Head of caudate nucleus (tissue), 42 donors: ENCODE measurements around the gene KLF16.
"Not testable (repeated sequence)": the region's sequence is repeated elsewhere in the genome, so short reads cannot be mapped to it uniquely, and the experiment has no call there.

Experiments
- DNase-seq, 42 donors: peaks; one replicate each; pipeline versions ENCODE4 v3.0.0 to v3.0.0-alpha.2; 2020 to 2021; ENCODE audit warnings: mixed read lengths in 7 of 42
- intact Hi-C: fragments of 100-400 bp; cut with DNase I; formaldehyde crosslinking; loops from one replicate; pipeline ENCODE4 v1.15.0; 2022

Gene KLF16

DNA sequence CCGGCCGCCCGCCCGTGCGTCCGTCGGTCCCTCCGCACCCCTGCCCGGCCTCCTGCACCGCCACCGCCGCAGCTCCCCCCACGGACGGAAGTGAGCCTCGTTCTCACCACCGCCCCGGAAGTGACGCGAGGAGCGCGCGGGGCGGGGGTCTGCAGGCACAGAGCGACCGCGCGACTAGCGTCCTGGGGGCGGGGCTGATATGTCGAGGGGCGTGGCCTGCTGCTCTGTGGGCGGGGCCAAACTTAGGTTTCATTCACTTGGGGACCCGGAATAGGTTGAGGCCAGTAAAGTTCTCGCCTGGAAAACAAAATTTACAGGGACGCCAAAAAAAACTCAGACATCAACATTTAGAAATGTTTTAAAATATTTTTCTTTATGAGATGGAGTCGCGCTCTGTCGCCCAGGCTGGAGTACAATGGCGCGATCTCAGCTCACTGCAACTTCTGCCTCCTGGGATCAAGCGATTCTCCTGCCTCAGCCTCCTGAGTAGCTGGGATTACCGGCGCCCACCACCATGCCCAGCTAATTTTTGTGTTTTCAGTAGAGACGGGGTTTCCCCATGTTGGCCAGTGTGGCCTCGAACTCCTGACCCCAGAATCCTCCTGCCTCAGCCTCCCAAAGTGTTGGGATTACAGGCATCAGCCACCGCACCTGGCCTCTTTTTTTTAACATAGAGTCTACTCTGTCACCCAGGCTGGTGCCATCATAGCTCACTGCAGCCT lies 22.2 kb upstream of the KLF16 start, which contains the start of gene ABHD17A:
Gene ABHD17A (minus strand): TSS at position 99 of the 722 bp plus-strand sequence. CDS start 3,930 bp downstream, outside the sequence.
- peak; percentile 88 to 98 (median 95) for DNase-seq
- intact Hi-C loops, result not testable (repeated sequence)

DNA sequence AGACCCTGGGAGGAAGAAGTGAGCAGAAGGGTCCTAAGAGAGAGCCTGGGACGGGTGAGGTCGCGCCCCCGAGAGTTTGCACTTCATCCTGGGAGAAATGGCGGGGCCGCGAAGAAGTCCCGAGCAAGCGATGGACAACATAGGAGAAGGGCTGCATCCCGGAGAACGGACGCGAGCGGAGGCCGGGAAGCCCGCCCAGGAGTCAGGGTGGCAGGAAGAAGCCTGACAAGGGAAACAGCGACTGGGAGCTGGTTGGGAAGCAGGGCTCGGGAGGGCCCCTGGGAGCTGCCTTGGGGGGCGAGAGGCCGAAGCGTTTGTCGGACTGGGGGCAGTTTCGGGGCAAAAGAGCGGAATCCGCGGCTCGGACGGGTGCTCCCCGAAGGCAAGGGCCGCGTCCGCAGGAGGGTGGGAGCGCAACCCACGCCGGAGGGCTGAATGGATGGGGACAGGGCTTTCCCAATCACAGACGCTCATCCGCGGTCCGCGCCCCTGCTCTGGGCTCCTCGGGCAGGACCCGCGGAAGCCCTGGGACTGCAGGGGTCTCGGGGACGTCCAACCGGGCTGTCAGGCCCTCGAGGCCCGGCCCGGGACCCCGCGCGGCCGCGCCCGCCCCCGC lies 21.4 kb upstream of the KLF16 start:
- intact Hi-C loops, result no loop called here

DNA sequence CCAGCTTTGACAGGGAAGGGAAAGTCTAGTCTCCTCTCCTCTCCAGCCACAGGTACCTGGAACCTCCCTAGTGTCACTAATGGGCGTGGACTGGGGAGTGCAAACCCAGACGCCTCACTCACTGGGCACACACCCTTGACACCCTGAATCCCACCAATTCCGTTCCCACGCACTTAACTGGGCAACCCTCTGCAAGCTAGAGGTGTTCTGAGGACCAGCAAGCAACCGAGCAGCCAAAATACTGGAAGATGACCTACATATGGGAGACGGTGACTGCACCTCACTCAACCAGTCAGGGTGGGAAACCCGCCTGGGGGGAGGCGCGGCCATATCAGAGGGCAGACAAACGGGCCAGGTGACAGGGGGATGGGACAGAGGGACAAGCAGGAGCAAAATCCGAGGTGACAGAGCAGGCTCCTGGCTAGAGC lies 20.9 kb upstream of the KLF16 start:
- intact Hi-C loops, result no loop called here

More for the DNA sequence above, 21.4 kb upstream of the KLF16 start:
- DNase-seq, result peak in 1 of 42 donors; percentile 34

DNA sequence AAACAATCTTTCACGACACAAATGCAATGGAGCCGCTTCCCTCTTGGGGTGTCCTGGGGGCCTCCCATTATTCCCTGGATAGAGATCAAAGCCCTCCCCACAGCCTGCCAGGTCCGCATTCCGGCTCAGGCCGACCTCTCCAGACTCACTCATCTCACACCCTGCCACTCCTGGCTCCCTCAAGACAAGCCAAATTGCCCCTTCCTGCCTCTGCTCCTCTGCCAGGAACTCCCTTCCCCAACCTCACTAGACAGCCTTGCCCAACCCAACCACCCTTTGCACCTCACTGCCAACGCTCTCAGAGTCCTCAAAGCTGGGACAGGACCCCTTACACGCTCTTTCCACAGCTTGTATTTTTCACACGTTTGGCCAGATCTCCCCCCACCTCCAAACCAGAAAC lies 20.4 kb upstream of the KLF16 start:
- intact Hi-C loops, result no loop called here
- DNase-seq, result no peak

More for the DNA sequence above, 20.9 kb upstream of the KLF16 start:
- no peak for DNase-seq

DNA sequence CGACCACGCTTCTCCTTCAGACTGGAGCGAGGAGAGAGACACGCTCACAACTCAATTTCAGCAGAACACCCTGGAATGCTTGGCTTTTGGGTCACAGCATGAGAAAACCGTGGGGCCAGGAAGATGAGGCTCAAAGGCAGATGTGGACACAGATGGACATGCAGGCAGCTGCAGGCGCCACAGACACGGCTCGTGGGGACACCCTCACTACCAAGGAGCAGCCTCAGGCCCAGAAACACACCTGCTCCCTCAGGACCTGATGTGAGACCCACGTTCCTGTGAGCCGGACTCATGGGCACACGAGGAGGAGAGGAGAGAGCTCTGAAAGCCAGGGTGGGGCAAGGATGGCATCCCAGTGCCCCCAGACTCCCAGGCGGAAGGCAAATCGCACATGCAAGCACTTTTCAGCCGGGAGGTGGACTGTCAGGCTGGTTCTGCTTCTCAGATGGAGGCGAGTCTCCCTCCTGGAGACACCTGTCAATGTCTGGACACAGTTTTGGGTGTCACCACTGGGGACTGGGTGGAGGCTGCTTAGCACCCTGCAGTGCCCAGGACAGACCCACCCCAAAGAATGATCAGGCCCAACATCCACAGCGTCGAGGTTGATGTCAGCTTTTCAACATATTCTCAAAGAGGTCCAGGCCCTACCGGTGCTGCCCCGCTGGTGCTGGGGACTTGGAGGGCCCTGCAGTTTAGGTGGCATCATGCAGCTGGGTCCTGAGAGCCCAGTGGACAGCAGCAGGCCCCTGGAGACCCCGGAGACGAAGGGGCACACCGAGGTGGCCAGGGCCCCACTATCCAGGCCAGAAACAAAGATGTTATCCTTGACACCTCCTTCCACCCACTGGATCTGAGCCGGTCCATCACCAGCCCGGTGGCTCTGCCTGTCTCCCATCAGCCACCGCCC lies 19.7 kb upstream of the KLF16 start:
- DNase-seq, result peak in 2 of 42 donors; percentile 31 to 41
- intact Hi-C loops, result no loop called here

DNA sequence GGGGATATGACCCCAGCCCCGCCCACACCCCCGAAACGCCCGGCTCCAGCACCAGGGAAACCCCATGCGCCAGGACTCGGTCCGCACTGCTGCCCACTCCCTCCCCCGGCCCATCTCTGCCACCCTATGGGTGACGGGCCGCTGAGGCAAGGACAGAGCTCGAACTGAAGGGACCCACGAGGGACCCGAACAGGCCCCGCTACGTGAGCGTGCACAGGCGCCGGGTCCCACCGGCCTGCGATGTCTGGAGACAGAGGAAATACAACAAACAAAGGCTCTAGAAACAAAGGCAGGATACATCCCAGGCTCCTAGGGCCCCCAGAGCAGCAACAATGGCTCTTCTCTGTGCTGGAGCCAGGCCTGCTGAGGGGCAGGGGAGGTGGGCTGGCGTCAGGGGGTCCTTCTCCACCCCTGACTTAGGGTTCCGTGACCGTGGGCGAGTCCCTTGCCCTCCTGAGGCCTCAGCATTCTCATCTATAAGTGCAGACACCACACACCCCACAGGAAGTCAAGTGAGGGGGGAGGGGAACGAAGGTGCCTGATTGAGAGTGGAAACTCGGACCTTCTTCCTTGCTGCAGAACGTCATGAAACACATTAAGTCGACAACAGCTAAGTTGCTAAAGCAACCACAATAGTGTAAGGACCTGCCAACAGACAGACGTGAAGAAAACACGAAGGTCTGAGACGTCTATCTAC lies 18.9 kb upstream of the KLF16 start:
- peak in 26 of 42 donors; percentile 31 to 76 (median 57) for DNase-seq
- intact Hi-C loops, result no loop called here

DNA sequence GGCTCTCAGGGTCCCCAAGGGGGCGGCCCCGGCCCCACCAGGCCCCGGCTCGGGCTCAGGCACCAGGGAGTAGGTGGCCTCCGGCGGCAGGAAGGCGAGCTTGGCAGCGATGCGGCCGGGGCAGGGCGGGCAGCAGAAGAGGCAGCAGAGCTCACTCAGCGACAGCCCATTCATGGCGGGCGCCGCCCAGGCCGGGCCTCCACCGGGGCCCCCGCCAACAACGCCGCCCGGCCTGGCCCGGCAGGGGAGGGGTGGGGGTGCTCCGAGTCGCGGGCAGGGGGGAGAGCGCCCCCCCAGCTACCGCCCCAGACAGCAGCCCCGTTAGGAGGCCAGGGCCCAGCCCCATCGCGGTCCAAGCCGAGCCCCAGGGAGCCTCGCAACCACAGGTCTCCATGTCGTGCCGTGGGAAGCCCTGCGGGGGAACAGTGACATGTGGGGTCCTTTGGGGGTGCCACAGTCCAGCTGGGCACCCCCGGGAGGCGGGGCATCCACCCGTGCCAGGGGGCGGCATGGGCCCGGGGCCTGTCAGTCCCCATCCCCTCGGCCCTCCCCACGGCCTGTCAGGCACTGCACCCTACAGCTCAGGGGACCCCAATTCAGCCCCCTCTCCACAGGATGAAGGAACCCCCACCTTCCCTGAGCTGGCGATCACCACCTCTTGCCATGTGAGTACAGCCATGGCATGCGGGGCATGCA lies 18.2 kb upstream of the KLF16 start:
- peak in 12 of 42 donors; percentile 24 to 71 (median 52) for DNase-seq
- intact Hi-C loops, result not testable (repeated sequence)

DNA sequence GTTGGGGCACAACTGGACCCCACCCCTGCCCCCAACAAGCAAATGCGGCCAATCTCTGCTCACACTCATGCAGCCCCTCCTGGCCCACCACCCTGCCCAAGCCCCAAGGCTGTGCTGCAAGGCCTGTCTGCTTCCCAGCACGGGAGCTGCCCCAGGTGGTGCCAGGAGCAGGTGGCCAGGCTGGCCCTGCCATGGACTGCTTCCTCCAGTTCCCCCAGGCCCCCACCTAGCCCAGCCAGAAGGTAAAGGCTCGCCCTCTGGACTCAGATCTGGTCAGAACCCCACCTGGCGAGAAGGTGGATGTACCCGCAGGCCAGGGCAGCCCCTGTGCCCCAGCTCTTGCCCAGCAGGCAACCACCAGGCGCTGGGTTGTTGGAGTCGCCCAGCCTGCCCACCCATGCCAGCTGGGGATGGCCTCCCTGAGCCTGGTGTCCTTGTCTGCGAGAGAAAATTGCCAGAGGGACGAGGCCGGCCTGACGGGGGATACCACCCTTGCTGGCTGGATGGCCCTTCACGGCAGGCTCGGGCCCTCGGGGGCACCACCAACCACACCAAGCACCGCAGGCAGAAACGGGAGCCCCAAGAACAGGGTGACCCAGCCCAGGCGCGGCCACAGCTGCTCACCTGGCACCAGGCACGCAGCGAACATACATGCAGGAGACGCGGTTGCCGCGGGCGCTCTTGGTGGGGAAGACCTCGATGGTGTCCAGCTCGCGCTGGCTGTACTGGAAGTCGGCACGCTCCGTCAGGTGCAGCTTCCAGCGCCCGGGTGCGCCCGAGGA lies 17.4 kb upstream of the KLF16 start:
- DNase-seq, result peak in 1 of 42 donors; percentile 25
- intact Hi-C loops, result no loop called here

DNA sequence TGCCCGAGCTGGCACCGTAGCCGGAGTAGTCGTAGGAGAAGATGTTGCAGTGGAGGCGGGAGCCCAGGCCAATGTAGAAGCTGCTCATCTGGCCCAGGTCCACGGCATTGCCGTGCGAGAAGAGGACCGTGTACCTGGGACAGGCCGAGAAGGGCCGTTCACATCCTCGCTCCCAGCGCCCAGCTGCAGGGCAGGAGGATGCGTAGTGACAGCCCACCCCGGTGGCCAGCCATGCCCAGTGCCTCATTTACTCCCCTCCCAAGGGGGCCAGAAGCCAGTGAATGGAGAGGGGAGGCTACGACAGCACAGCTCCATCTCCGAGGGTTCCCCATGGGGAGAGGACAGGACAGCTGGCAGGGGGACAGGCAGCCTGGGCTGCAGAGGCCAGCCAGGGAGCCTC lies 16.6 kb upstream of the KLF16 start:
- intact Hi-C loops, DNase-seq: not testable (repeated sequence)

DNA sequence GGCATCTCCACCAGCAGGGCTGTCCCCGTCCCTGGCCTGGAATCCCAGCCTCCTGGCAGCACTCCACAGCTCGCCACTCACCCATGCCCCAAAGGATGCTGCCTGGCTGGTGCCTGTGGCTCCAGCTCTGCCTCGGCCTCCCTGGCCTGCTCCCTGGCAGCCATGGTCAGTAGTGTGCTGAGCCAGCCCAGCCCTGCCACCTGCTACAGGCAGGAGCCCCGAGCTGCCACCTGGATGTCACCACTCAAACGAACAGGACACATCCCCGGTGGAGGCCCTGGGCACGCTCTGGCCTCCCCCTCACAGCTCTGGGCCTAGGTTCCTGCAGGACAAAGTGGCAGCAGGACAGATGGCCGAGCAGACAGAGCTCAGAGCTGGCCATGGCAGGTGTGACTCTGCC lies 15.2 kb upstream of the KLF16 start:
- intact Hi-C loops, DNase-seq: not testable (repeated sequence)

DNA sequence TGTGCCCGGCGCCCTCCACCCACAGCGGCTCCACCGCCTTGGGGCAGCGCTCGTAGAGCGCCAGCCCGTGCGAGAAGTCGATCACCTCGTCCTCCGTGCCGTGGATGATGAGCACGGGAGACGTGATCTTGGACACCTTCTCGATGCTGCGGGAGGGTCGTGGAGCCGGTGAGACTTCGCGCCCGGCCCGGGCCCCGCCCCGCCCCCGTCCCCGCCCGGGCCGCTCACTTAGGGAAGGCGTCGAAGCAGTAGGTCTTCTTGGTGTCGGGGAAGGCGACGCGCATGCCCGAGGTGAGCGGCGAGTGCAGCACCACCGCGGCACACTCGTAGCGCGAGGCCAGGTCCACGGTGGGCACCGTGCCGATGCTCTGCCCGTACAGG lies 13.9 kb upstream of the KLF16 start:
- DNase-seq, intact Hi-C loops: not testable (repeated sequence)

DNA sequence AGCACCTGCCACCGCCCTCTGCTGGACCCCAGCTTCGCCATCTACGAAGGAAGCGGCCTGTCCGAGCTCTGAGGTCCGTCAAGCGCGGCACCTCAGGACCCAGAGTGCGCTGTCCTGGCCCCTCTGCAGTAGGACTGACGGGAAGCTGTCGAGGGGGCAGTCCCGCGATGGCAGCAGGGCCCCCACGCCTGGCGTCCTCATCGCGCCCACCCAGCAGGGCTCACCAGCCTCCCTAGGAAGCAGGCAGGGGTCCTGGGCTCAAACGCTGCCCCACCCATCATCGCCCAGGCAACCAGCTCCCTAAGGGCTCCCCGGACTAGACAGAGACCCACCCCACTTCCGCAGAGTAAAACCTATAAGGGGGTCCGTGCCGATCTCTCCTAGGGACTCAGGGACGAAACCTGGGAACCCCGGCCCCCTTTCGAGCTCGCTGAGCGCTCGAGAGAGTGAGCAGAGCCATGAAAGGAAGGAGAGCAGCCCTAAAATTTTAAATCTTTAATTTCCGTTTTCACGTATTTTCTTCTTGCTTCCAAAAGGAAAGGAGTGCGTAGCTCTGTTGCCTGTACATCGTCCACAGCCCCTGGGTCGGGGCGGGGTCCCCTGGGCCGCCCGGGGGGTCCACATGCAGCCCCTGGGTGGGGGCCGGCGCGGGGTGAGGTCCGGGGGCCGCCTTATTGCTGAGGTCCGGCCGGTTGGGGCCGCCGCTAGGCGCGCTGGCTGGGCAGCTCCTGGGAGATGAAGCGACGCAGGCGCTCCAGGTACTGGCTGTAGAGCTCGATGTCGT lies 13.3 kb upstream of the KLF16 start:
- intact Hi-C loops, DNase-seq: not testable (repeated sequence)

DNA sequence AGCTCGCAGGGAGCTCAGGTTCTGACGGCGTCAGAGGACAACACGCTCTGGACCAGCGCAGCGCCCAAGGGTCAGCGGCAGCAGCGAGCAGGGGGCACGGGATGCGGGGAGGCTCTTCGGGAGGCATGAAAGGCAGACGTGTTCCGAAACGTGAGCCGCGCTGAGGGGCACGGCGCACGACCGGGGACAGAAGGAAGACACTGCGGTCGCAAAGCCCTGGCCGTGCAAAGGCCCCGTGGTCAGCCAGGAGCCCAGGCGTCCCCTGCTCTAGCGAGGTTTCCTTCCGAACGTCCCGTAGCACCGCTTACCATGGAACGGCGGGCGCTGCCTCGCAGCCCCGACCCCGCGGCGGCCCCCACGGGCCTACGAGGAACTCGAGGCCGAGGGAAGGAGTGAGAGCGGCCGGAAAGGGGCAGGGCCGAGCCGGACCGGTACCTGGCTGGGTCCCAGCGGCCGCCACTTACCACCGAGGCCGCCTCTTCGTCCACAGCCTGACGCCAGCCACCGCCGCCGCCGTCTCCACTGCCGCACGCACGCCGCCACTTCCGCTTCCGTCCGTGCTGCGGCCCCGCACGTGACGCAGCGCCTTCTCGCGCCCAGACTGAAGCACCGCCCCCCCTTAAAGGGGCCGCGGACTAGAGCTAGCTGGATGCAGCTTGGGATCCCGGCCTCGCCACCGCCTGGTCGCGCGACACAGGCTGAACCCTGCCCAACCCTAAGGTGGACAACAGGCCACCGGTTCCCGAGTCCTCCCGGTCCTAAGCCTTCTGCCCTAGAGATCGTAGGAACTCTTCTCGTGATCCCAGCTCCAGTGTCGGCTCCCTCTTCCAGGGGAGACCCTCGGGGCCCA lies 12.5 kb upstream of the KLF16 start:
- intact Hi-C loops, result no loop called here
- peak; percentile 88 to 98 (median 95) for DNase-seq

DNA sequence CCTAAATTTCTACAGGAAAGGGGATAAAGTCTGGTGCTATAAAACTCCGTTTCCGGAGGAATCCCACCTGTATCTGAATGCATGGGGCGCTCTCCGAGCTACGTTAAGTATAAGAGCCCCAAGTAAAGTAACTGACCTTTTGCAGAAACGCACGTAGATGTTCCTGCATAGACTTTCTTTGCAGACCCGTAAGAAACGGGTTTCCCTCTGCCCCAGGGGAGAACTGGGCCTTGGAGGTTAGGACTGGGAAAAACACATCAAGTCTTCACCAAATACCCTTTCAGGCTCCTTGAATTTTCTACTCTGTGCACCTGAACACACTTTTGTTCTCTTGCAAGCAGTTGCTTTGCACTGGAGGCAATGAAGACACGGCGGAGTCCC lies 11.9 kb upstream of the KLF16 start:
- DNase-seq, result peak in 1 of 42 donors; percentile 43
- intact Hi-C loops, result not testable (repeated sequence)

DNA sequence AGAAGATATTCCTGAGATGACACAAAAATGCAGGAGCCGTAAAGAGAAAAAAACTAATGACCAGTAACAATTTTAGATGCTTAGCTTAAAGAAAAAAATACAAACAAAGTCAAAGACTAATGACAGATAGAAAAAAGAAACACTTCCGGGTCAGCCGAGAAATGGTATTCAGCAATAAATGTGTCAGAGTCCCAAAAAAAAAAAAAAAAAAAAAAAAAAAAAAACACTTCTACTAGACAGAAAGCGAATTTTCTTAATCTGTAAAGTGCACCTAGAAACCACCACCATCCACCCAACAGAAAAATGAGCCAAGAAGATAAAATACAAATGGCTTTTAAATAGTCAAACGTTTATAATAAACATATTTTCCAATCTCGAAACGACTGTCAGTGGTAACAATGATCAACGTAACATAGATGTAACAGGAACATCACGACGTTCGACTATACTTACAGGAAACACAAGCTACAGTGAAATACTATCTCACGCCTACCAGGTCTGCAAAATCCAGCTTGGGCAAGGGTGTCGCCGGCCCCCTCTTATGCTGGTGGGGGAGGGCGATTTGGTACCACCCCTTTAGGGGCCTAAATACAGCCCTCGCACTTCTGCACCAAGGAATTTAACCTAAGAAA lies 11.3 kb upstream of the KLF16 start:
- DNase-seq, result no peak
- intact Hi-C loops, result no loop called here
